ENCODE results near the gene POMGNT2. TPM values are rescaled to one million over a fixed set of nuclear protein-coding genes. Genes with fewer than 3 reads are reported as not detected.
A peak's percentile ranks its signal among the peaks of the same experiment; 100 is the strongest.

POMGNT2 gene
- total and polyA plus RNA-seq, 2 donors (not counting 1 experiment from before 2014, with no cell fraction given), result 7.9 to 12.7 TPM

DNA sequence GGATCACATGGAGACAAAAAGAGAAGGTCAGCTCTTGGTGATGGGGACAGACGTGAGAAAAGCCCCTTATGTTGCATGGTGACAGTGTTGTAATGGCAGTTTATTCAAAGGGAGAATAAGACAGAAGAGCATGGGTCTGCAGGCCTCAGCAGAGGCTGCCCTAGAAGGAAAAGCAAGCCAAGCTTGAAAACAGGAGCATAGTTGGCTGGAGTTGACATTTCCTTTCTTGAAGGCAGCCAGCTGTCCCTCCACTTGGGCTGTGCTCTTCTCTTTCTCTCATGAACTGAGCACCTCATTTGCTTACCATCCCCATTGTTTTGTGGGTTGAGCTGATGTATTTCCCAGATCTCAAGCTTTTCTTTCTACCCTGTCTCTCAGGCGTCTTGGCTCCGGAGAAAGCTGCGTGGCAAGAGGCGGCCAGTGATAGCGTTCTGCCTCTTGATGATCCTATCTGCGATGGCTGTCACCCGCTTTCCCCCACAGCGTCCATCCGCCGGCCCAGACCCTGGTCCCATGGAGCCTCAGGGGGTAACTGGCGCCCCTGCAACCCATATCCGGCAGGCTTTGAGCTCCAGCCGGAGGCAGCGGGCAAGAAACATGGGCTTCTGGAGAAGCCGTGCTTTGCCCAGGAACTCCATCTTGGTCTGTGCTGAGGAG, 73.9 kb downstream of the POMGNT2 start:
- Histone ChIP-seq H3K27ac (ENCODE audit: insufficient read depth, low read length) (no peak overlapping the region), H3K4me1 (ENCODE audit: control insufficient read depth, extremely low read depth, insufficient read depth, low read length) (no peaks in the 10 kb centered on the region), H2AFZ (ENCODE audit: low read length) (no peak overlapping the region), H4K20me1 (ENCODE audit: control insufficient read depth, extremely low read depth, insufficient read depth, low read length) (no peaks in the 10 kb centered on the region), H3K4me3 (replicated peaks in 1 of 4; ENCODE audit: control extremely low read depth in 1 of 4, insufficient read depth in 1 of 4, low read depth in 3 of 4, low read length in 4 of 4) (no peak overlapping the region), H3K79me2 (ENCODE audit: control insufficient read depth, insufficient read depth, low read length) (no peaks in the 10 kb centered on the region), H3K27me3 (ENCODE audit: control insufficient read depth, insufficient read depth, low read length) (peaks cover 3% of the 10 kb centered on the region), H3K36me3 (ENCODE audit: control insufficient read depth, insufficient read depth, low read length) (no peaks in the 10 kb centered on the region), H3K9me3 (ENCODE audit: control insufficient read depth, insufficient read depth, low read depth, low read length) (no peaks in the 10 kb centered on the region), H3K9ac (ENCODE audit: insufficient read depth, low read length) (no peak overlapping the region), H3K4me2 (ENCODE audit: extremely low read depth, insufficient read depth, low read length) (no peak overlapping the region)
- DNase-seq (ENCODE audit: low read depth in 2 of 2), result peak in 1 of 2 donors; percentile 17
- TF ChIP-seq EZH2 (IDR thresholded peaks at IDR 0.05; ENCODE audit: low read length, missing control alignments), result no peak
- TF ChIP-seq CTCF (conservative IDR thresholded peaks at IDR 0.05 in 1 of 2, IDR thresholded peaks at IDR 0.05 in 1 of 2; ENCODE audit: low read depth in 1 of 2, low read length in 2 of 2), result no peak

- H3K36me3 ChIP-seq (ENCODE audit: control insufficient read depth, insufficient read depth, low read length), result no peaks in the 10 kb centered on the region
- H2AFZ ChIP-seq (ENCODE audit: low read length), result no peak overlapping the region
- TF ChIP-seq EZH2 (IDR thresholded peaks at IDR 0.05; ENCODE audit: low read length, missing control alignments) (no peak), CTCF (conservative IDR thresholded peaks at IDR 0.05 in 1 of 2, IDR thresholded peaks at IDR 0.05 in 1 of 2; ENCODE audit: low read depth in 1 of 2, low read length in 2 of 2) (no peak)
- no peak overlapping the region for H3K9ac ChIP-seq (ENCODE audit: insufficient read depth, low read length)
- no peak overlapping the region for H3K27ac ChIP-seq (ENCODE audit: insufficient read depth, low read length)
- H3K4me1 ChIP-seq (ENCODE audit: control insufficient read depth, extremely low read depth, insufficient read depth, low read length), result no peaks in the 10 kb centered on the region
- H3K4me2 ChIP-seq (ENCODE audit: extremely low read depth, insufficient read depth, low read length), result no peak overlapping the region
- H4K20me1 ChIP-seq (ENCODE audit: control insufficient read depth, extremely low read depth, insufficient read depth, low read length), result no peaks in the 10 kb centered on the region
- no peak overlapping the region for H3K4me3 ChIP-seq (replicated peaks in 1 of 4; ENCODE audit: control extremely low read depth in 1 of 4, insufficient read depth in 1 of 4, low read depth in 3 of 4, low read length in 4 of 4)
- H3K79me2 ChIP-seq (ENCODE audit: control insufficient read depth, insufficient read depth, low read length), result no peaks in the 10 kb centered on the region
- peak in 1 of 2 donors; percentile 53 for DNase-seq (ENCODE audit: low read depth in 2 of 2)
- no peaks in the 10 kb centered on the region for H3K9me3 ChIP-seq (ENCODE audit: control insufficient read depth, insufficient read depth, low read depth, low read length)
- peaks cover 2% of the 10 kb centered on the region for H3K27me3 ChIP-seq (ENCODE audit: control insufficient read depth, insufficient read depth, low read length)
Measured at GRCh38 chr3:43031485-43031884, 74.4 kb downstream of the POMGNT2 start.

GRCh38 chr3:43030162-43030935, 75.5 kb downstream of the POMGNT2 start:
- Histone ChIP-seq H3K4me3 (replicated peaks in 1 of 4; ENCODE audit: control extremely low read depth in 1 of 4, insufficient read depth in 1 of 4, low read depth in 3 of 4, low read length in 4 of 4) (no peak overlapping the region), H3K4me2 (ENCODE audit: extremely low read depth, insufficient read depth, low read length) (no peak overlapping the region), H3K79me2 (ENCODE audit: control insufficient read depth, insufficient read depth, low read length) (no peaks in the 10 kb centered on the region), H2AFZ (ENCODE audit: low read length) (no peak overlapping the region), H3K4me1 (ENCODE audit: control insufficient read depth, extremely low read depth, insufficient read depth, low read length) (no peaks in the 10 kb centered on the region), H4K20me1 (ENCODE audit: control insufficient read depth, extremely low read depth, insufficient read depth, low read length) (no peaks in the 10 kb centered on the region), H3K27ac (ENCODE audit: insufficient read depth, low read length) (no peak overlapping the region), H3K27me3 (ENCODE audit: control insufficient read depth, insufficient read depth, low read length) (no peaks in the 10 kb centered on the region), H3K36me3 (ENCODE audit: control insufficient read depth, insufficient read depth, low read length) (no peaks in the 10 kb centered on the region), H3K9ac (ENCODE audit: insufficient read depth, low read length) (no peak overlapping the region), H3K9me3 (ENCODE audit: control insufficient read depth, insufficient read depth, low read depth, low read length) (no peaks in the 10 kb centered on the region)
- TF ChIP-seq EZH2 (IDR thresholded peaks at IDR 0.05; ENCODE audit: low read length, missing control alignments), result no peak
- no peak for TF ChIP-seq CTCF (conservative IDR thresholded peaks at IDR 0.05 in 1 of 2, IDR thresholded peaks at IDR 0.05 in 1 of 2; ENCODE audit: low read depth in 1 of 2, low read length in 2 of 2)
- no peak for DNase-seq (ENCODE audit: low read depth in 2 of 2)

Measured in fibroblast of lung (primary cell).